AG04449 (cell line): ENCODE results near the gene MGLL.

Experiments used
- CTCF ChIA-PET: fragments of 350-600 bp; formaldehyde crosslinking; extraction: SDS; loops from one replicate; lab custom pipeline; 2021; ENCODE audit warnings: antibody characterized with exemption; lab: Yijun Ruan, JAX
- POLR2A ChIA-PET: fragments of 400-600, 350-600 bp; formaldehyde crosslinking; extraction: SDS; loops from one replicate; lab custom pipeline; 2020; ENCODE audit warnings: antibody characterized with exemption, inconsistent platforms; lab: Yijun Ruan, JAX
- DNase-seq: peaks from one replicate; pipeline ENCODE4 v3.0.0-alpha.2; 2010; ENCODE audit warnings: low read depth, low spot score
- H3K4me3 ChIP-seq: 2 replicates; pipeline ENCODE4 v1.5.1; 2011; ENCODE audit warnings: low read depth, mild to moderate bottlenecking, control low read depth, low read length
- TF ChIP-seq, protein P1 (sequence below): IDR thresholded peaks from one replicate; pipeline ENCODE4 v1.5.1; 2011; ENCODE audit warnings: mild to moderate bottlenecking, moderate library complexity, low read length, control low read depth, inconsistent platforms; ENCODE audit not compliant: insufficient read depth; ENCODE audit errors: missing control alignments

Gene MGLL

DNA sequence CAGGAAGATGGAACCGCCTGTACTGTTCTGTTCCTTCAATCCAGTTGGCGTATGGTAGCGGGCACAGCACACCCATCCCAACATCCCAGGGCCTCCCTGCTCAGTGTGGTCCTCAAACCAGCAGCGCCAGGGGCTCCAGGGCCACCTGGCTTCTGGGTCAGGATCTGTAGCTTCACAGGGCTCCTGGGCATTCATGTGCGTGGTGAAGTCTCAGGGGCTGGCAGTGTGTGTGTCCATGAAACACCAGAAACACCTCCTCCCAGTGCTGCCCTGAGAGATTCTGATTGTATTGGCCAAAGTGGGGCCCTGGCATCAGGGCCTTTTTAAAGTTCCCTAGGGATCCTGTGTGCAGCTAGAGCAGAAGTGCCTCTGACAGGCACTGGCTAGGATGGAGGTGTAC is 107.4 kb downstream of the MGLL start:
- DNase-seq, result no peak
- TF ChIP-seq, protein P1, sequence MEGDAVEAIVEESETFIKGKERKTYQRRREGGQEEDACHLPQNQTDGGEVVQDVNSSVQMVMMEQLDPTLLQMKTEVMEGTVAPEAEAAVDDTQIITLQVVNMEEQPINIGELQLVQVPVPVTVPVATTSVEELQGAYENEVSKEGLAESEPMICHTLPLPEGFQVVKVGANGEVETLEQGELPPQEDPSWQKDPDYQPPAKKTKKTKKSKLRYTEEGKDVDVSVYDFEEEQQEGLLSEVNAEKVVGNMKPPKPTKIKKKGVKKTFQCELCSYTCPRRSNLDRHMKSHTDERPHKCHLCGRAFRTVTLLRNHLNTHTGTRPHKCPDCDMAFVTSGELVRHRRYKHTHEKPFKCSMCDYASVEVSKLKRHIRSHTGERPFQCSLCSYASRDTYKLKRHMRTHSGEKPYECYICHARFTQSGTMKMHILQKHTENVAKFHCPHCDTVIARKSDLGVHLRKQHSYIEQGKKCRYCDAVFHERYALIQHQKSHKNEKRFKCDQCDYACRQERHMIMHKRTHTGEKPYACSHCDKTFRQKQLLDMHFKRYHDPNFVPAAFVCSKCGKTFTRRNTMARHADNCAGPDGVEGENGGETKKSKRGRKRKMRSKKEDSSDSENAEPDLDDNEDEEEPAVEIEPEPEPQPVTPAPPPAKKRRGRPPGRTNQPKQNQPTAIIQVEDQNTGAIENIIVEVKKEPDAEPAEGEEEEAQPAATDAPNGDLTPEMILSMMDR, result no peak
- CTCF ChIA-PET, result interaction anchor here (3.3 kb wide), 1 partner anchor 18 kb away, joined by 19 read pairs; no protein-coding TSS in a partner anchor
- POLR2A ChIA-PET, result no interaction called here
- no peak overlapping the region for H3K4me3 ChIP-seq

DNA sequence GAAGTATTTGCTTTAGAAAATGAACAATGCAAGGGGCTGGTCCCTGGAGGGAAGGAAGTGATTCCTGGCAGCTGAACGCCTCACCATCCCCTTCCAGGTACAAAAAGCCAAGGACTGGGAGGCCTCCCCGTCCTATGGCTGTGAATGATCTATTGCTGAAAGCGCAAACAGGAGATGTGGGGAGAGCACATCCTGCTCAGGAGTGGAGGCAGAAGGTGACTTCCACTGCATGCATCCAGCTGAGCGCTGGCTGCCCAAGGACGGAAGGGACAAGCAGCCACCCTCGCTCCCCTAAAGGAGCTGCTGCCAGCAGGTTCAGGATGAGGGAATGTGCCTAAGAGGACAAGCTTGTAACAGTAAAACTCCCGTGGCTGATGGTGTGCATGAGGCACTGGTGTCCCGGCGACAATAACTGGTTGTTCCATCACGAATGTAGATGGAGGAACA is 108.2 kb downstream of the MGLL start:
- no peak for DNase-seq
- CTCF ChIA-PET, result interaction anchor here (5.8 kb wide), 1 partner anchor 17 kb away, joined by 28 read pairs; no protein-coding TSS in a partner anchor
- no peak overlapping the region for H3K4me3 ChIP-seq
- POLR2A ChIA-PET, result no interaction called here
- TF ChIP-seq, protein P1, result no peak

DNA sequence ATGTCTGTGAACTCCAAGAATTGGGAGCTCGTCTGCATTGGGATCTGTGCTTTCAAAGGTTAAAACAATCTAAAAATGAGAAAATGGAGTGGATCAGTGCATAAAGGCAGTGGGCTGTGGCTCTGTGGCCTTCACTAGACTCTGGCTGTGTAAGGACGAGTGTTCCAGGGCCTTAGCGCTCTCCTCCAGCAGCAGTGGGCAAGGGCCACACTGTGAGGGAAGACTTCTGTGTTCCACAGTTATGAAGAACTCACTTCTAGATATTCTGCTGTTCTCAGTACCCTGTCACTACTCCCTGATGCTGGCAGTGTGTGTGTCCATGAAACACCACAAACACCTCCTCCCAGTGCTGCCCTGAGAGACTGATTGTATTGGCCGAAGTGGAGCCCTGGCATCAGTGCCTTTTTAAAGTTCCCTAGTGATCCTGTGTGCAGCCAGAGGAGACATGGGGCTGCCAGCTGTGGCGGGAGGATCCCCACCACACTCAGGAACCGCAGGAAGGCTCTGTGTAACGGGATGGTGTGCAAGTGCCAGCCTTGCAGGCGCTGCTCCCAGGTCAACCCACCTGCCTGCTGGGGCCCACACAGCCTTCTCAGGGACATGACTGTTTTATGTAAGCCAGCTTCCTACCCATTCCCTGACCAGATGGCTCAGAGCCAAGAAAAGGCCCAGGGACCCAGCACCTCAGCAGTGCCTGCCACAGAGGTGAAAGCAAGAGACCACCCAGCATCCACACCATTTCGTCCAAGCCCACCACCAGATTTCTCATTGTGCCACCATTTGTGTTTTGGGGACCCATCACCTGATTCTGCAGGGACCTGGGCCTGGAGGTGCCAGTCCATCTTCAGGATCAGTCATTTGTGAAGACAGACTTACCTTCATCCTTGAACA is 109.2 kb downstream of the MGLL start:
- TF ChIP-seq, protein P1, result no peak
- ChIA-PET CTCF (interaction anchor here (1.3 to 5.8 kb wide), 2 partner anchors 11 to 16 kb away, joined by 3 to 28 read pairs; no protein-coding TSS in a partner anchor), POLR2A (no interaction called here)
- no peak overlapping the region for H3K4me3 ChIP-seq
- no peak for DNase-seq

DNA sequence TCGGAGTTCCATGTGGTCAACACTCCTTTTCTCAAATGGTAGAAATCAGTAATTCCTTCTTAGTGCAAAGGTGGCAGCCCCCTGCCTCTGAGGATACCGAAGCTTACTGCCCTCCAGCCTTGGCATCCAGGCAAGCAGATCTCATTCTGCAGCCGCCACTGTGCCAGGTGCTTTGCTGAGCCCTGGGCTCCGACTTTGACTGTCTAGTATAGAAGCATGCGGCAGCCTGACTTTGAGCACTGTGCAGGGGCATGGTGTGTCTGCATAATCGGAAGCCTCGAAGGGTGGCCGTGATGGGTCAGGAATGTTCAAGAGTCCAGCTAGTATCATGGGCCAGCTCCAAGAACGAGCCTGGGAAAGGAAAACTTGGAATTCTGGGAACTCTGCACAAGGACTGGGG is 109.9 kb downstream of the MGLL start:
- TF ChIP-seq, protein P1, result no peak
- DNase-seq, result no peak
- ChIA-PET POLR2A (no interaction called here), CTCF (interaction anchor here (1.3 to 5.8 kb wide), 2 partner anchors 11 to 16 kb away, joined by 3 to 28 read pairs; no protein-coding TSS in a partner anchor)
- no peak overlapping the region for H3K4me3 ChIP-seq

DNA sequence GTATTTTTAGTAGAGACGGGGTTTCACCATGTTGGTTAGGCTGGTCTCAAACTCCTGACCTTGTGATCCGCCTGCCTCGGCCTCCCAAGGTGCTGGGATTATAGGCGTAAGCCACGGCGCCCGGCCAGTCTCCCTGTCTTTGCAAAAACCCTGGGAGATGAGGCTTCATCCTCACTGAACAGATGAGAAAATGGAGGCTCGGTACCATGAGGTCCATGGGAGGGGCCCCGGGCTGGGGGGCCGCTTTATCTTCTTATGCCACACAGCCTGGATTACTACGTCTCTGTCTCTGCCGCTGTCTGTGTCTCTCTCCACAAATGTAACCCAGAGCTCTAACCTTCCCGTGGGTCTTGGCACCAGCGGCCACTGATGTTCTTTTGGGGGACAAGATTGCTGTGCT is 110.4 kb downstream of the MGLL start:
- H3K4me3 ChIP-seq, result no peak overlapping the region
- ChIA-PET CTCF (interaction anchor here (1.3 to 5.8 kb wide), 2 partner anchors 10 to 15 kb away, joined by 3 to 28 read pairs; no protein-coding TSS in a partner anchor), POLR2A (no interaction called here)
- DNase-seq, result no peak
- TF ChIP-seq, protein P1, result no peak
